GM18861 (cell line): ENCODE measurements around the gene TSC22D1.

Source experiments
- ATAC-seq: cut with Tn5 transposase; IDR thresholded peaks from one replicate; pipeline ENCODE4 v1.9.1; 2021; ENCODE audit not compliant: unreplicated experiment

The TSC22D1 gene

GRCh38 chr13:44388427-44389059 lies 187.6 kb downstream of the TSC22D1 start:
- ATAC-seq = no peak

GRCh38 chr13:44386913-44387556 lies 189.1 kb downstream of the TSC22D1 start:
- ATAC-seq = no peak

- ATAC-seq = no peak
These were observed 190.3 kb downstream of the TSC22D1 start for GRCh38 chr13:44385847-44386246.

DNA sequence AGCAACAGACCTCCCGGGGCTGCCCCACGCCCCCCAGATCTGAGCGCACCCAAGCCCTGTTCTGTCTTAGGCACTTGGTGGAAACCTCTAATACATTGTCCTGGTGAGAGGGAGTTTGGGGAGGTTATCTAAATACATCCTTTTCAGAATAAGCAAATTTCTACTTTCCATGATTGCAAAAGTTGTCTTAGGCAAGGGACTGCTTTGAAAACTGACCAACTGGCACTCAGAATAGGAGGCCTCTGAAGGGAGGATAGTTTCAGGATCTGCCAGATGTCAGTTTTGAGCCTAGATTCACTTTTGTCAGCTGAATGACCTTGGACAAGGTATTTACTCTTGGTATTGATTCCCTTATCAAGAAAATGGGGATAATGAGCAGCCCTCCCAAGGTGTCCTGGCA lies 190.7 kb downstream of the TSC22D1 start:
- no peak for ATAC-seq

GRCh38 chr13:44384778-44385177 lies 191.4 kb downstream of the TSC22D1 start:
- ATAC-seq = no peak

GRCh38 chr13:44383945-44384344 lies 192.2 kb downstream of the TSC22D1 start:
- ATAC-seq = no peak

DNA sequence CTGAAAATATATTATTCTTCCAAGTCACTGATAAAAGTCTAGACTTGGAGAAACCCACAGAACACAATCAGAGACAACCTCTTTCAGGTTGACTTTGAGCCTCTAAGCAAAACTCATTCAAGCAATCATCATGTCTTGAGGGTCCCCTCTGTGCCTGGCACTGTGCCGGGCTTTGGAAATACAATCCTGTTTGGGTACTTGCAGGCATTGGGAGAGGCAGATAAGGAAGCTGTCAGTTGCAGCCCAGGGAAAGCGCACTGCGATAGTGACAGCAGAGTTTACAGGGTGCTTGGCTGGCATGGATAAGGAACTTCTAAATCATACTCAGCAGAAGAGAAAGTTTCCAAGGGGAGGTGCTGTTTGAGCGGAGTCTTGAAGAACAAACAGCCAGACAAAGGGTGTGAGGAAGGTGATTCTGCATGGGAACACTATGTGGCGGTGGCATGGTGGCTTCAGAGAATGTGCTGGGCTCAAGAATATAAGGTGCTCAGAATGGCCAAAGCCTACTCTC lies 193.4 kb downstream of the TSC22D1 start:
- no peak for ATAC-seq
